Fibroblast of gingiva (primary cell): Measurements from ENCODE around the gene PLXNA4.

Experiments
- DNase-seq: peaks from one replicate; pipeline ENCODE4 v3.0.0-alpha.2; 2011; ENCODE audit warnings: low read depth

PLXNA4 gene

DNA sequence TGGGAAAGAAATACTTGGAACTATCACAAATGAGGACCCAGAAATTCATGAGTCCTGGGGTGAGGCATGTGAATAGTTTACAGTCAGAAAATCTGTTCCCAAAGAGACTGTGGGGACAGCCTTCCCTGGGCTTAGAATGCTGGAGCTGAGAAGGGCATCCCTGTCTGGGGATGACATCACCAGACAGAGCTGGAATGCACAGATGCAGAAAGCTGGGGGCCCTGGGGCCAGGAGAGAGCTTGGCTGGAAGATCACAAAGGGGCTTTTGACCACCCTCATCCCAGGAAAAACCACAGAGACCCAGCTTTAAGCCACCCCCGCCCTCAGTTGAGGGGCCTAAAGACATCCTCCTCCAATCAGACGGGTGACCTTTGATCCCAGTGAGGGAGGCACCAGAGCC lies 264.5 kb downstream of the PLXNA4 start:
- DNase-seq, result no peak

DNA sequence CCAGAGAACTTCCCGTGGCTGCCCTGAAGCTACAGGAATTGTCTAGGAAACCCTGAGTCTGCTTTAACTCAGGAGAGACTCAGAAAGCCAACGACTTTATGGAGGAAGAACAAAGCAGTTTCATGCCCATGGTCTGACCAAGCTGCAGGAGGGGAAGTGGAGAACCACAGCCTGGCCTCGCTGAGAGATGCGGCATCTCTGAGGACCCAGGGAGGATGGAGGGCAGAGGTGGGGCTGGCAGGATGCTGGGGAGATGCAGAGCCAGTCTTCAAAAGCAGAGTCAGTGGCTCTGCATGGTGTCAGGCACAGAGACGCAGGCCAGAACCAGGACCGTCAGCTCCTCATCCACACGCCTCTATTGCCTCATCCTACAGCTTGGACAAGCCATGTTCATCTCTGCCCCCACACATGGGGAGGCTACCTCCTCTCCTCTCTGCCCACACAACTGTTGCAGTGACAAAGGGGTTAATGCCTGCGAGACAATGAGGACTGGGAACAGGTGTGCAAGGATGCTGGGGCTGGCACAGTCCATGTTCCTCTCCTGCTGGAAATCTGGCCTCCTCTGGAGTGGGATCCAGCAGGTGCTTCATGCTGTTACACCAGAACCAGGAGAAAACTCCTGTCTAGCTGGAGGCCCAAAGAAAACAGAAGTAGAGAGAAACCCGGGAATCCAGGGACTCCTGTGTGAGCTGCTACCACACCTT lies 267.0 kb downstream of the PLXNA4 start:
- no peak for DNase-seq

DNA sequence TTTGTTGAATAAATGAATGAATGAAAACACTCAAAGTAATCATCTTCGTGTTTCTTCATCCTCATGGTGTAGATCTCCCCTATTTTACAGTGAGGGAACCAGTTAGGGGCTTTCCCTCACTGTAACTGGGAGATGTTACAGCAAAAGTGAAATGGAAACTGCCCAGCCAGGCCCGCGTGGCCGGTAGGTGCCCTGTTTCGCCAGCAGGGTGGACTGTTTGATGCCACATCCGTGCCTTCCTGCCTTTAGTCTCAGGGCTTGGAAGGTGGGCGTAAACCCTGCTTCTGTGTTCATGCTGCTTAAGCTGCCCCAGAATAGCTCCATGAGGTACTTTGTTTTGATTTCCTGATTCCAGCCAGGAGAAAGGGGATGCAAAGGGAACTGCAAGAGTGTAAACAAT lies 268.8 kb downstream of the PLXNA4 start:
- DNase-seq, result no peak

DNA sequence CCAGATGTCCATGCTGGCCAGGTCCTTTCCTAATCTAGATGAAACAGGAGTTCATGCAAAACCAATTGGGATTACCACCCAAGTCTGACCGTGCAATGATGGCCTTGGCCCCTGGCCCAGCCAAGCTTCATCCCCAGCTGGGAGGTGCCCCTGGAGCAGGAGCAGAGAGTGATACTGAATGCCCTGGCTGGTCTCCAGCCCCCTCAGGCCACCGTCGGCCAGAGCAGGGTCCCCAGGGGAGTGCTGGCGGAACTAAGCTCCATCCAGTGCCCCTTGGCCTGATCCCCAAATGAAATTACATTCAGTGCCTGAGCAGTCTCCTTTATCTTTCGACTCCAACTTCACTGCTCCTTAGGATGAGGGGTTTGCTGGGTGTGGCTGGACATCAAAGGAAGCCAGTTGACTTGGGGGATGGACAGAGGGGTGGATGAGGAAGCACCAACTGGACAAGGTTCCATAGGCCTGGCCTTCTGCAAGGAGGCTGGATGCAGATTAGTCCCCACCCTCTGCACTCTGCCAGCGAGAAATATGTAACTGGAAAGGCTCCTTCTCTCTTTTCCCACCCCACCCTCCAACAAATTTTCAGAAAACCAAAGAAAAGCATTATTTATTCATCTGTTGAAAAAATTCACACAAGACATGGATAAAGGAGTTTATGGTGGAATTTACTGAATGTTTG lies 275.5 kb downstream of the PLXNA4 start:
- no peak for DNase-seq

DNA sequence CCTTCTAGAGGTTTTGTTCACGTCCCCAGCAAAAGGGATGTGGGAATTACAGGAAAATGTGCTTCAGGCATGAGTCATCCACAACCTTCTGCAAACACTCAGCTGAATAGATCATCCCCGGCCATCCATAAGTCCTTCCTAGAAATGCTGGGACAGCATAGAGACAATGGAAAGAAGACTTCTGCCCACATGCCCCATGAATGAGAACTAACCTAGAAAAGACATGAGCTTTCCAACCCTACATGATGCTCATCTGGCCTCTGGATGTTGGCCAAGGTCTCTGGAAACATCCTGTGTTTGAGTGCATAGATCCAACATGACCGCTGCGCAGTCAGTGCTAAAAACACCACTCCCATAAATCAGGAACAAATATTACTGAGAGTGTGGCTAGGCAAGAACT lies 277.5 kb downstream of the PLXNA4 start:
- no peak for DNase-seq

DNA sequence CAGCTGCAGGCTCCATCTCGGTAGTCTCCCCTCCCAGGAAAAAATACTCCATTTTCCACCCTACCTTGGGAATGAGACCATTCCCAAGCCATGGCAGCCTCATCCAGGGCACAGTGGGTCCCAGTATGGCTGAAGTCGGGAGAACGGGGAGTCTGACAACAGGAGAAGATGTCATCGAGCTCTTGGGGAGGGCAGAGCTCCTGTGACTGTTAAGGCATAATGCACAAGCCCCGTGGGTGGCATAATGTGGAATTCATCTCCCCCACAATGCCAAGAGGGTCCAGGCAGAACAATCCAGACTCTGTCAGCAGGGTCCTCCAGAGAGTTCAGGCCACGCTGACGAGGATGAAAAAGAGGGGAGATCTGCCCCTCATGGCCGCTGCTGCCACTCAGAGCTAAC lies 279.4 kb downstream of the PLXNA4 start:
- DNase-seq, result no peak

DNA sequence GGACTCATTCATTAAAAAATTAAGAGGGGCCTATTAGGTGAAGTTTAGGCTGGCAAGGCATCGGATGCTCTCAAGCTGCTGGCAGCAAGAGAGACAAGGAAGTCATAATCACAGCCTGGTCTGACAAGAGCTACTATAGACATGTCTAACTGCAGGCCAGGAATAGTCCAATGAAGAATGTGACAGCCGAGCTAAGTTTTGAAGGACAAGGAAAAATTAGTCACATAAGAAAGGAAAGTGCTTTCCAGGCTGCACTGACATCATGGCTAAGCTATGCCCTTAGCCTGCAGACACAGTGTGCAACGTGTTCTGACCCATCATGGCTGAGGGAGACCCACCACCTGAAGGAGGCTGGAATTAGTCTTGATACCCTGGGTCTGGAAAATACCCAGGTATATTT lies 281.1 kb downstream of the PLXNA4 start:
- DNase-seq, result no peak

DNA sequence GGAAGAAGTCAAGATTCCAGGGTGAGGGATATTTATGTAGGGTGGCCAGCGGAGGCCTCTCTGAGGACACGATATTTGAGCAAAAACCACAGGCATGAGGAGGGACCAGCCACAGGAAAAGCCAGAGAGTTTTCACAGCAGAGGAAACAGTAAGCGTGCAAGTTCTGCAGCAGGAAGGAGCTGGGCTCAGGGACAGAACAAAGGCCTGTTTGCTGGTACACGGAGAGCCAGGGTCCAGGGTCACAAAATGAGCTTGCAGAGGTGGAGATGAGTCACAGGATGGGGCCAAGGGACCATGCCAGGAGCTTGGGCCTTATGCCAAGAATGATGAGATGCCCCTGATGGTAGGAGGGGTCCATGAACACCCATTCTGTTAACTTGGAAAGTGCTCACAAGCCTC lies 283.5 kb downstream of the PLXNA4 start:
- no peak for DNase-seq

DNA sequence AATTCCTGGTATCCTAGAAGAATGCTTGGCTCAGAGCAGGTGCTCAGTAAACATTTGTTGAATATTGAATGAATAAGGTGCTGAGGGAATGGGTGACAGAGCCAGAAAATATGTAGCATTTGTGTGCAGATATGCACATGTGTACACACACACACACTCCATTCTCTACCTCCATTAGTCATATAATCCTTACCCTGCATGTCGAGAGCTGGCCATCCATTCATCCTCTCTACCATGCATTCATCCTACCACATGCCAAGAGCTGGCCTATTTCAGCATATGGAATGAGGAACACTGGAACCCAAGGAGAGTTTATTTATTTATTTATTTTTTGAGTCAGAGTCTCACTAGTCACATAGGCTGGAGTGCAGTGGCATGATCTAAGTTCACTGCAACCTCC lies 284.8 kb downstream of the PLXNA4 start:
- DNase-seq, result no peak

DNA sequence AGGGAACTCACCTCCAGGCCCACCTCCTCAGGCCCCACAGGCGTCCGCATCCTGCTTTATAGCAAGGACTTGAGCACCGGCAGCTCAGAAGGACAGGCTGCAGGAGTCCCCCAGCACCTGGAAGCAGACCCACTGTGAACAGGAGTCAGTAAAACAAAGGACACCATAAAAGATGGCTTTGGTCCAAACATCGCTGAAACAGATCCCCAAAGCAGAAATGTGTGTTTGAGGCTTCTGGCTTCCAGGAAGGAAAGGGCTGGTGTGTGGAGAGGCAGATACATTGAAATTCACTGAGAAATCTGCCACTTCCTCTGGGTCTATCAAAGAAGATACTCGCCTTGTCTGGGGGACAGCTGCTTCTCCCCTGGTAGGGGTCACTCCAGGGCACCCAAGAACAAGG lies 286.2 kb downstream of the PLXNA4 start:
- DNase-seq, result no peak

DNA sequence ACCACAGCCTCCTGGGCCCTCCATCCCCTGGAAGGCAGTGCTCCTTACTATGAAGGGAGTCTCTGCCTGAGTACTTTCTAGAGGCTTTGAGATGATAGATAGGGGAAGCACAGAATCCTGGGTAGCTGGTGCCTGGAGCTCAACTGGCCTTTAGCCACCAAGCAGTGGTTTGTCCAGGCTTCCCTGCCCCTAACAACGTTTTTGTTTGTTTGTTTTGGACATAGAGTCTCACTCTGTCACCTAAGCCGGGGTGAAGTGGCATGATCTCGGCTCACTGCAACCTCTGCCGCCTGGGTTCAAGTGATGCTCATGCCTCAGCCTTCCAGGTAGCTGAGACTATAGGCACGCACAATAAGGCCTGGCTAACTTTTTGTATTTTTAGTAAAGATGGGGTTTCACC lies 289.4 kb downstream of the PLXNA4 start:
- DNase-seq, result no peak

DNA sequence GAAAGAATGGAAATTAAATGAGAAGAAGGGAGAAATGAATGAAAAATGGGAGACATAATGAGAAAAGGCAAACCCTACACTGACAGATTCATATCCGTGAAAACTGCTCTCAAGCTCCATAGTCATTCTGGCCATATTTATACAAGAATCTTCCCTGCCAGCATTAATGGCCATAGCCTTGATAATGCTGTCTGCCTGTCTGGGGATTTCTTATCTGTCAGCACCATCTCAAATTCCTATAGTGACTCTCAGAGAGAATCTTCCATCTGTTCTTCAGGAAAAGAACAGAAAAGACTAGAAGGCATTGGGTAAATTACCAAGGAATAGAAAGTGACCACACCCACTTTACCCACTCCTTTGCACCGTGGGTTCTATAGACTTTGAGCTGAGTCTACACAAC lies 295.9 kb downstream of the PLXNA4 start:
- no peak for DNase-seq

DNA sequence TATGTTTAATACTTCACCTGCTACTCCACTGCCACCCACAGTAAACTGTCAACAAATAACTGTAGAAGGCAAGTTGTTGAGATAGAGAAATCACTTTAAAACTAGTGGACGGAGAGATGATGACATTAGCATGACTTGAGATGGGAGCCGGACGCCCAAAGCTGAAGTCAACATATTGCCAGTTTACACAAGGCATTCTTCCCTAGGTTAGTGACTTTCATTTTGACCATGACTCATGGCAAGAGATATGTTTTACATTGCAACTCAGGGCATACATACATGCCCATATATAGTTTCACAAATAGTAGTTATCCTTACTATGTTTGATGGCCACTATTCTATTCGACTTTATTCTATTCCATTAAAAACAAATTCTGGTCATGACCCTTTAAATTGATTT lies 296.6 kb downstream of the PLXNA4 start:
- DNase-seq, result no peak

DNA sequence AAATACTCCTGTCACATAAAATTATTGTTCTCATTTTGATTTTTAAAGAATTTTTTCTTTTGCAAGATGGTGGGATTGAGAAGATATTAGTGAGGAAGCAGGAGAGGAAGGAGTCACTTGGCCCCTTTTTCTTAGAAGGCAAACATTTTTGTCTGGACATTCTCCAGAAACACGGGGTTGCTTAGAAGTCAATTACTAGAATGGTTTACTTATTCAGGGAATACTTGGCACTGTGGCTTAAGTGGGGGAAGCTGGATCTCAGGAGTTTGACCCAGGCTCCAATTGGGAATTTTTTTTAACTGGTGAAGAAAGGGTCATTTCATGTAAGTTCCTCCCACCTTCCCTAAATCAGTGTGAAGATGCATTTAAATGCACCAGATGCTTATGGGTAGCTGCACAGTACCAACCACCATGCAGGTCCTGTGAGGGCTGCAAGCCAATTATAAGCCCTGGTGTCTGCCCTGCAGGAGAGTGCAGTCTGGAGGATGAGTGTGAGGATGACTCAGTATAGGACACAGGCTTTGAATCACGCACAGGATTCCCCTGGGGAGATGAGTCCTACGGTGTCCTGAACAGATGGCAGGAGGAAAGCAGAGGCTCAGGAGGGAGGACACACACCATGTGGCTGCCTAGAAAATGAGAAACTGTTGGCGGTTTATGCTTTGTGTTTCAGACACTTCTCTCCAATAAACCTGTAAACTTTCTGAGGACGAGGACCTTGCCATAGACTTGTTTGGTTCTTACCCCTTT lies 299.1 kb downstream of the PLXNA4 start:
- DNase-seq, result no peak

DNA sequence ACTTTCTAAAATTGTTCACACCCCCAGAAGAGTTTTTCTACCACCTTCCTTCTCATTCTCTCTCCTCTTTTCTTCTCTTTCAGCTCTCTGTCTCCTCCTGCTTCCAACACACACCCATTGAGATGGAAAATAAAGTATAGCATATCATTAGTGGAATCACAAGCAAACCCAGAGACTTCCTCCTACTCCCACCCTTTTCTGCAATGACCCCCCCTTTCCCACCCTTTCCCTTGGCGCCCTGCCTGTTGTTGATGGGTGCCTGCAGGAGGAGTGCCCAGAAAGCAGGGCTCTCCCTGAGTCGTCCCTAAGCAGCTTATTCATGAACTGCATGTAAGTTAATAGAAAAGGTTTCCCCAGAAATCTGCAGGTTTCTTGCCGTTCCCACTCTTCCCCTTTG lies 300.0 kb downstream of the PLXNA4 start:
- no peak for DNase-seq

DNA sequence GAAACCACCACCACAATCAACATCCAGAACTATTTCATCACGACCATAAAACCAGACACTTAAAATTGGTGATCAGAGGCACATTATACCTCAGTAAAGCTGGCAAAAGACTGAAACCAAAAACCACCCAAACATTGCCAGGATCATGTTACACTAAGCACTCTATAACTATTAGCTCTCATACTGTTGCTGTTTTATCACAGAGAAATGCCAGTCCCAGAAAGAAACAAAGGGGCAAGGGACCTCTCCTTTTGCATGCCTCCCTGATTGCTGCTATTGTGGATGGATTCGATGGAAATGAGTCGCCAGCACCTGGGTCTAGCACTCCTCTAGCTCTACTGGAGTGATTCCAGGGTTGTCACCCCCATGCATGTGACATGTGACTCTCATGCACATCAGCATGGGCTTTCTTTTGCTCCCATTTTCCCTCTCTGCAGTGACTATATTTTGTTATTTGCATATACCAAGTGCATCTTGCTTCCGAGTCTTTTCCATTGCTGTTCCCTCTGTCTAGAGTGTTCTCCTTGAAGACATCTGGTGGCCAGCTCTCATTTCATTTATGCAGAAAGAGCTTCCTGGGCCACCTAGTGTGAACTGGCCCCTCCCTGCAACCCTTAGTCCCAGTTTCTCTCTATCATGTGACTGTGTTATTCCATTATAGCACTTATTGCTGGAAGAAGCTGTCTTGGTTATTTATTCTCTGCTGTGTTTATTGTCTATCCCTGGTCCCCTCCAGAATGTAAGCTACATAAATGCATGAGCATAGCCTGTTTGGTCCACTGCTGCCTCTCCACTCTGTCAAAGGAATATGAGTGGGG lies 300.6 kb downstream of the PLXNA4 start:
- DNase-seq, result no peak

DNA sequence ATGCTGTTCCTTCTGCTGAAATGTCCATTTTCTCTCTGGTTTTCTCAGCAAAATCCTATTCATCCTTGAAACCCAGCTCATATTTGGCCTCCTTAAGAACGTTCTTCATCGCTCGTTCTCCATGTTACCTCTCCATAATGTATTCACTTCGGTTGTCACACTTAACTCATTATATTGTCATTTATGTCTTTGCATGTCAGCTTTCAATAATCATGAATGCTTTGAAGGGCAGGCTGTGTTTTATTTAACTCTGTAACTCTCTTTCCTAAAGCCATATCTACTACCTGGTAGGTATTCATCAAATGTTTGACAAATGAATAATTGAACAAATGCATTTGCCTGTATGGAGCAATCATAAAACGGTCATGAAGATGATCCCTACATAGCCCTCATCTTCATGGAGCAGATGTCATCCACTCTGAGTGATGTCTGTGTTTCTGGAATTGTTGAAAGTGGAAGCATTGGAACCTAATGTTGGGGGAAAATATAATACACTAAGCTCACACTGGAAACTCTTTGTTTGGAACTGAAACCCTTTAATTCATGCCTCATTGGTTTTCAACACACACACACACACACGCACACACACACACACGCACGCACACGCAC lies 303.4 kb downstream of the PLXNA4 start:
- no peak for DNase-seq

DNA sequence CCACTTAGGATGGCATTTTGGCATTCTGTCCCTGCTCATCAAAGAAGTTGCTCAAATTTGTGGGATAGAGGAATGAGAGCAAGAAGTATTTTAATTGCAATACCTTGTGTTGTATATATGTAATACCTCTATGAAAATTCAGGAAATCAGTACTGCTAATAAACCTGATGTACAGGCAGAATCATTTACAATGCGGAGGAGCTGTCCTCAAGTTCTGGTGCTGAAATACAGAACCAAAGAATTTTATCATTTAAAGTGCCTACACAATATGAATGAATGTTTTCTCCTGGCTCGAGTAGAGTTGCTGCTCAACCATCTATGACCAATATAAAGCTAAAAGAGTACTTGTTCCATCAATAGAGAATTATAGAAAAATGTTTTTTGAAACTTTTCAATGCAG lies 305.8 kb downstream of the PLXNA4 start:
- DNase-seq, result no peak

DNA sequence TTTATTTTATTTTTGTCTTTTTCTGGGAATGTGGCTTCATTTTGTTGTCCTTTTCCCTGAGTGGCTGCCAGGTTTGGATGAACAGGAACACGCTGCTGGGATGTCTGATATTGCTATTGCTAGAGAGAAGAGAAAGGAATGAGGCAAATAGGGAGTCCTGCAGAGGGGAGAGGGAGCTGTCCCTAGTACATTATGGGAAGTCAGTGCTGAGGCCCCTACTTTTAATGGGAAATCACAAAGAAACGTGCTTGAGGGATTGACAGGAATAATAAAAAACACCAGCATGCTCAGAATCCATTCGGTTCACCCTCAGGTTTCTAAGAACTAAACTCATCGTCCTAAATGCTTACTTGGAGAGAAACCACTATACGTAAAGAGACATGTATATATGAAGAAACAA lies 306.6 kb downstream of the PLXNA4 start:
- DNase-seq, result no peak

DNA sequence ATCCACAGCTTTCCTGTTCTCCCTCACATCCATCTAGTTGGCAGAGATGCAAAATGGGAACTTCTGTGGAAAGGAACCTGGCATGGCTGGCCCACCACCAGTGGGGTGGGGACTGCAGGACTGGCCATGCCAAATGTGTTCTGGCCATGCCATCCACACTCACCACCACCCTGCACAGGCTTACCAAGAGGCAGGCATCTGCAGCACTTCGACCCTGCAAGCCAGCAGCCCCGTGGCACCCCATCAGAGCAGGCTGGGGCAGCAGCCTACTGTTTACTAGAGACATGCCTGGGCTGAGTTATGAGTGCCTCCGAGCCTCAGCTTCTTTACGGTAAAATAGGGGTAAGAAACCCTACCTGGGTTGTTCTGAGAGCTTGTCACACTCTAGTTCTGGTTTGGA lies 313.1 kb downstream of the PLXNA4 start:
- DNase-seq, result no peak

DNA sequence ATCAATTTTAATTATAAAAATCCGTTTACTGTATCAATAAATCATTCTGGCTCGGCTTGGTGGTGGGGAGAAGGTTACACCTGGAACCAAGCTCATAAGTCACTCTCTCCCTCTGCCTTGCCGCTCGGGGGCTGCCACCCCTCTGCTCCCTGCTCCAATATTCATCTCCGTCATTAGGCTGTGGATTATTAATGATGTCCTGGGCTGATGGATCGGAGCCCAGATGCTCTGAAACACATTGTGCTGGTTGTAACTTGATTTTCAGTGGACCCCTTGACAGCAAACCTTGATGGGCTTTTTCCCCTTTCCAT lies 314.2 kb downstream of the PLXNA4 start:
- DNase-seq, result no peak
